K562 (cell line): ENCODE measurements around the gene PTGIS. TPM values are rescaled to one million over a fixed set of nuclear protein-coding genes. Genes with fewer than 3 reads are reported as not detected.

Experiments
- ATAC-seq: fragments of 200-7000 bp; cut with Tn5 transposase; 3 replicates; pipeline ENCODE4 v1.9.1; 2020; ENCODE audit warnings: moderate library complexity
- BruUV-seq: library from RNA; stranded (reverse); fragments of 400-500 nt; replicated peaks from 2 replicates; lab custom pipeline; 2021; lab: Mats Ljungman, UMichigan
- CTCF ChIA-PET: fragments of 300-600 bp; formaldehyde crosslinking; extraction: SDS; loops from one replicate; lab custom pipeline; 2021; ENCODE audit warnings: low intra/inter-chr PET ratio; lab: Yijun Ruan, JAX
- POLR2A ChIA-PET: fragments of 300-600, 350-650 bp; sonication (Branson Sonifier 250); formaldehyde crosslinking; extraction: SDS; loops from one replicate; lab custom pipeline; 2021; ENCODE audit warnings: antibody characterized with exemption, inconsistent platforms; lab: Yijun Ruan, JAX
- DNase-seq, 4 experiments: peaks; one replicate each; pipeline versions ENCODE4 v3.0.0 to v3.0.0-alpha.2; 2011 to 2018; ENCODE audit warnings: low spot score in 3 of 4, mixed read lengths in 3 of 4; ENCODE audit errors: extremely low read depth in 1 of 4
- FAIRE-seq: peaks from 2 replicates; lab custom pipeline; 2011; peaks lifted over from hg19 to GRCh38; lab: Jason Lieb, UNC
- H2AFZ ChIP-seq: 2 replicates; pipeline ENCODE4 v1.6.0; 2011; ENCODE audit warnings: low read depth, low read length, control low read depth, inconsistent platforms
- H3K27ac ChIP-seq: fragments of 200-600 bp; 3 replicates; pipeline ENCODE4 v1.8.0; 2011; ENCODE audit warnings: low read depth, mild to moderate bottlenecking, control low read depth, inconsistent platforms, low read length, moderate library complexity, mixed read lengths; ENCODE audit errors: extremely low read depth
- H3K27me3 ChIP-seq, 2 experiments: fragments of 300-600 bp in 1 of 2; 2 replicates in 1 of 2; 3 replicates in 1 of 2; pipeline versions ENCODE4 v1.6.0 to v1.8.0; 2011; ENCODE audit warnings: inconsistent platforms in 2 of 2, low read length in 2 of 2, mild to moderate bottlenecking in 1 of 2, mixed read lengths in 1 of 2, moderate library complexity in 1 of 2; ENCODE audit not compliant: control insufficient read depth in 2 of 2, insufficient read depth in 2 of 2
- H3K36me3 ChIP-seq: fragments of 300-600 bp; 3 replicates; pipeline ENCODE4 v1.8.0; 2011; ENCODE audit warnings: mild to moderate bottlenecking, low read length, inconsistent platforms; ENCODE audit not compliant: control insufficient read depth, insufficient read depth
- H3K4me1 ChIP-seq, 2 experiments: fragments of 200-600 bp in 1 of 2; replicated peaks in 1 of 2; 2 replicates in 1 of 2; 3 replicates in 1 of 2; pipeline versions ENCODE4 v1.5.1 to v1.8.0; 2011; ENCODE audit warnings: inconsistent platforms in 2 of 2, low read length in 2 of 2, mild to moderate bottlenecking in 1 of 2, mixed read lengths in 1 of 2, moderate library complexity in 1 of 2; ENCODE audit not compliant: control insufficient read depth in 2 of 2, insufficient read depth in 2 of 2
- H3K4me2 ChIP-seq: 2 replicates; pipeline ENCODE4 v1.6.1; 2011; ENCODE audit warnings: low read length, control low read depth, inconsistent platforms, mixed read lengths; ENCODE audit not compliant: insufficient read depth
- H3K4me3 ChIP-seq: fragments of 200-600 bp; sonication (generic), shearing (Covaris generic); 2 replicates; pipeline ENCODE4 v1.5.1; 2016; ENCODE audit warnings: control low read depth, inconsistent platforms
- H3K79me2 ChIP-seq: fragments of 200-600 bp; 3 replicates; pipeline ENCODE4 v1.8.0; 2011; ENCODE audit warnings: low read length, inconsistent platforms; ENCODE audit not compliant: control insufficient read depth, insufficient read depth
- H3K9ac ChIP-seq, 2 experiments: 2 replicates each; pipeline versions ENCODE4 v1.6.0 to v1.6.1; 2011; ENCODE audit warnings: low read depth in 2 of 2, low read length in 2 of 2, control low read depth in 1 of 2, inconsistent platforms in 1 of 2, mild to moderate bottlenecking in 1 of 2, mixed read lengths in 1 of 2; ENCODE audit not compliant: insufficient read depth in 1 of 2
- H3K9me1 ChIP-seq: one replicate; pipeline ENCODE4 v1.6.0; 2011; ENCODE audit warnings: inconsistent platforms, mild to moderate bottlenecking, low read length, moderate library complexity; ENCODE audit not compliant: control insufficient read depth, insufficient read depth
- H3K9me3 ChIP-seq: replicated peaks from 2 replicates; pipeline ENCODE4 v1.5.1; 2011; ENCODE audit warnings: low read depth, low read length, inconsistent platforms; ENCODE audit not compliant: control insufficient read depth, insufficient read depth
- H4K20me1 ChIP-seq: replicated peaks from 2 replicates; pipeline ENCODE4 v1.6.1; 2011; ENCODE audit warnings: low read length, inconsistent platforms, mixed read lengths; ENCODE audit not compliant: control insufficient read depth, insufficient read depth
- HMGN3 ChIP-seq: IDR thresholded peaks from 2 replicates; pipeline ENCODE4 v1.6.1; 2011; ENCODE audit warnings: borderline replicate concordance, low read depth, mild to moderate bottlenecking, mixed read lengths, low read length; ENCODE audit not compliant: insufficient read length; ENCODE audit errors: extremely low read depth
- NCOR1 ChIP-seq: fragments of 450-650 bp; IDR thresholded peaks from 2 replicates; pipeline ENCODE4 v1.6.1; 2016; ENCODE audit warnings: mild to moderate bottlenecking, moderate library complexity
- NRF1 ChIP-seq, 2 experiments: fragments of 450-650 bp; IDR thresholded peaks in 1 of 2; conservative IDR thresholded peaks in 1 of 2; 2 replicates each; pipeline ENCODE4 v1.6.1; 2014; ENCODE audit warnings: mild to moderate bottlenecking in 2 of 2
- RFX1 ChIP-seq: fragments of 450-650 bp; IDR thresholded peaks from 2 replicates; pipeline ENCODE4 v1.6.1; 2016; ENCODE audit warnings: mild to moderate bottlenecking, moderate library complexity
- XRCC5 ChIP-seq: fragments of 200-400 bp; formaldehyde crosslinking; IDR thresholded peaks from 2 replicates; pipeline ENCODE4 v1.6.1; 2017; ENCODE audit warnings: low read depth, mild to moderate bottlenecking, low read length
- WGBS: fragments of 100-300 bp; shearing (Covaris generic); methylation state at CpG from one replicate; pipeline ENCODE4 v1.1.6; 2016; ENCODE audit warnings: low coverage, mixed read lengths; ENCODE audit not compliant: insufficient coverage; ENCODE audit errors: missing lambda C conversion rate; 5-methylcytosine and 5-hydroxymethylcytosine counted together
- in situ Hi-C: fragments of 300-500 bp; cut with MboI; formaldehyde crosslinking; loops from 4 replicates; pipeline ENCODE4 v1.15.0; 2018; ENCODE audit warnings: inconsistent platforms, mixed read lengths
- intact Hi-C: fragments of 100-400 bp; cut with micrococcal nuclease; formaldehyde crosslinking; loops from 2 replicates; pipeline ENCODE4 v1.14.2; 2022
- polyA plus RNA-seq, 8 experiments: library from polyadenylated mRNA; depleted of rRNA in 4 of 8; stranded (reverse) in 5 of 8; unstranded in 3 of 8; fragments of >200 nt; fragmentation: Nextera tagmentation in 2 of 8; fragmentation: Illumina TruSeq in 1 of 8; extraction: Ambion mirVana in 2 of 8; extraction: Trizol in 1 of 8; gene quantifications; 2 replicates each; pipeline versions ENCODE4 v1.2.1 to v1.2.3, GENCODE V29; 2011 to 2014; ENCODE audit warnings: inconsistent platforms in 1 of 8, missing spikeins in 1 of 8
- total RNA-seq, 7 experiments: library from RNA; depleted of rRNA in 6 of 7; stranded (reverse); fragments of >200 nt in 6 of 7; fragmentation: Illumina TruSeq in 2 of 7; extraction: Trizol in 2 of 7; gene quantifications; 2 replicates each; pipeline versions ENCODE4 v1.2.1 to v1.2.3, GENCODE V29; 2011 to 2021; ENCODE audit warnings: low replicate concordance in 1 of 7
- TF ChIP-seq, protein P1 (sequence below): sonication (generic); formaldehyde crosslinking; IDR thresholded peaks from 2 replicates; pipeline ENCODE4 v1.8.0; 2022; ENCODE audit warnings: missing genetic modification reagents, mild to moderate bottlenecking, borderline replicate concordance

PTGIS gene
- total and polyA plus RNA-seq, 9 of the 15 experiments (the other 6 are each of a cell fraction or from before 2014, with no cell fraction given): not detected

DNA sequence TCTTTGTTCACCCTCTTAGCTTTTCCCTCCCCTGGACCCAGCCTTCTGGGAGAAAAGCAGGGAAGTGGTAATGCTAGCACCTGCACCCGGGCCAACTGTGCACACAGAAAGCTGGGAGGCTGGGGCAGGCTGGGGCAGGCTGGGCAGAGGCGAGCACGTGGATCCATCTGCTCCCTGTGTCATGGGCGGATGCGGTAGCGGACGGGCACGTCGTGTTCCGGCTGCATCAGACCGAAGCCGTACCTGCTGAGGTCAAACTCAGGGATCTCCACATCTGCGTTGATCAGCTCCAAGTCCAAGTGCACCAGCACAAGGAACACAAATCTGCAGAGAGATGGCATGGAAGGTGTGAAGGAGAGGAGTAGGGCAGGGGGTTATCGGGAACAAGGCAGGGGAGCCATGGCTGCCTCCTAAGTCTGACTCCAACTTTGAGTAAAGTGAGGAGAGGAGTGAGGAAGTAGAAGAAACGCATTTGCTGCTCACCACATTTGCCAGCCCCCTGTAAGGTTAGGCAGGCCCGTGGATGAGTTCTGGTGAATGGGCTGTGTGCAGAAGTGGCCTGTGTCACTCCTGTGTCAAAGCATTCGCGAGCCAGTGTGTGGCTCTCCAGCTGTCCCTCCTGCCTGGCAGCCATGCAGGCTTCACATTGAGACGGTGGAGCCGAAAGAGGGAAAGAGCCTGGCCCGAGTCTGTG is 60.0 kb downstream of the PTGIS start (continued):
- TF ChIP-seq, protein P1, sequence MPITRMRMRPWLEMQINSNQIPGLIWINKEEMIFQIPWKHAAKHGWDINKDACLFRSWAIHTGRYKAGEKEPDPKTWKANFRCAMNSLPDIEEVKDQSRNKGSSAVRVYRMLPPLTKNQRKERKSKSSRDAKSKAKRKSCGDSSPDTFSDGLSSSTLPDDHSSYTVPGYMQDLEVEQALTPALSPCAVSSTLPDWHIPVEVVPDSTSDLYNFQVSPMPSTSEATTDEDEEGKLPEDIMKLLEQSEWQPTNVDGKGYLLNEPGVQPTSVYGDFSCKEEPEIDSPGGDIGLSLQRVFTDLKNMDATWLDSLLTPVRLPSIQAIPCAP (CRISPR knock-in tag): no peak
- TF ChIP-seq, all 486 proteins: peak for 0

DNA sequence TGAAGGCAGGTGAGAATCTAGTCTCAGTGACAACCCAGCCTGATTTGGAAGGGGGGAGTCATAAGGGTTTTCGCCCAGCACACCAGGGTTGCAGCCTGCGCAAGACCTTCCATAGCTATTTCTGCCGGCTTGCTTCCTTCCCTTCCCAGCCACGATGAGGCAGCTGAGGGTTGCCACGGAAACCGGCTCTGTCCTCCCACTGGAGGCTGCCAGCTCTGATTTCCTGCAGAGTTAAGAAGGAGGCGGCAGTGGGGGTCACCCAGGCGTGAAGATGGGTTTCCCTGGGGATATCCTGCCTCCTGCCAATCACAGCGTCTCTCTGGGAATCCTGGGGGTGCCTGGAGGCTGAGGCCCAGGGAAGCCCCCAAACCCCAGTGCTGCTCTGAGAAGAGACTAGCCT is 62.4 kb downstream of the PTGIS start:
- DNase-seq: no peak
- H3K27ac ChIP-seq: no peak overlapping the region
- intact Hi-C loops: no loop called here

More for the DNA sequence above, 62.4 kb downstream of the PTGIS start:
- FAIRE-seq (no peak), ATAC-seq (no peak)
- POLR2A ChIA-PET: no interaction called here
- 0% methylated on average over 9 of the region's 9 CpGs for WGBS
- in situ Hi-C loops: no loop called here
- CTCF ChIA-PET: interaction anchor here (1.1 kb wide), 1 partner anchor 171 kb away, joined by 3 read pairs; no protein-coding TSS in a partner anchor
- no peaks in the 10 kb centered on the region for H3K9me3 ChIP-seq
- H3K4me1 ChIP-seq: no peaks in the 10 kb centered on the region; a peak in 1 of 5 replicates
- no TSS peak for BruUV-seq
- H2AFZ ChIP-seq: no peak overlapping the region
- peaks cover 15 to 33% of the 10 kb centered on the region in 2 experiments; a peak in 4 of 5 replicates for H3K27me3 ChIP-seq
- H3K9ac ChIP-seq: no peak overlapping the region
- H3K4me3 ChIP-seq: no peak overlapping the region
- H3K79me2 ChIP-seq: no peaks in the 10 kb centered on the region
- H3K9me1 ChIP-seq: no peaks in the 10 kb centered on the region
- H4K20me1 ChIP-seq: no peaks in the 10 kb centered on the region; the same call in 1 of the 2 replicates
- no peaks in the 10 kb centered on the region for H3K36me3 ChIP-seq
- TF ChIP-seq RFX1 (peak; percentile 48; the same call in 1 of the 2 replicates), NRF1 (conservative IDR thresholded peaks at IDR 0.05 in 1 of 2, IDR thresholded peaks at IDR 0.05 in 1 of 2) (0 out of 4 replicates have a peak, but pooled peaks of 1 of the 2 experiments have one; percentile 21), HMGN3 (no peak), NCOR1 (no peak), XRCC5 (no peak)
- TF ChIP-seq, all 486 proteins: peak for 2
- no peak overlapping the region for H3K4me2 ChIP-seq
